HuH-7 (cell line): Measurements from ENCODE around the gene DUS2.
"Not testable (repeated sequence)": the region's sequence is repeated elsewhere in the genome, so short reads cannot be mapped to it uniquely, and the experiment has no call there.

Experiments used
- DNase-seq: peaks from one replicate; pipeline ENCODE4 v3.0.0; 2011; ENCODE audit warnings: low spot score

DUS2 gene

DNA sequence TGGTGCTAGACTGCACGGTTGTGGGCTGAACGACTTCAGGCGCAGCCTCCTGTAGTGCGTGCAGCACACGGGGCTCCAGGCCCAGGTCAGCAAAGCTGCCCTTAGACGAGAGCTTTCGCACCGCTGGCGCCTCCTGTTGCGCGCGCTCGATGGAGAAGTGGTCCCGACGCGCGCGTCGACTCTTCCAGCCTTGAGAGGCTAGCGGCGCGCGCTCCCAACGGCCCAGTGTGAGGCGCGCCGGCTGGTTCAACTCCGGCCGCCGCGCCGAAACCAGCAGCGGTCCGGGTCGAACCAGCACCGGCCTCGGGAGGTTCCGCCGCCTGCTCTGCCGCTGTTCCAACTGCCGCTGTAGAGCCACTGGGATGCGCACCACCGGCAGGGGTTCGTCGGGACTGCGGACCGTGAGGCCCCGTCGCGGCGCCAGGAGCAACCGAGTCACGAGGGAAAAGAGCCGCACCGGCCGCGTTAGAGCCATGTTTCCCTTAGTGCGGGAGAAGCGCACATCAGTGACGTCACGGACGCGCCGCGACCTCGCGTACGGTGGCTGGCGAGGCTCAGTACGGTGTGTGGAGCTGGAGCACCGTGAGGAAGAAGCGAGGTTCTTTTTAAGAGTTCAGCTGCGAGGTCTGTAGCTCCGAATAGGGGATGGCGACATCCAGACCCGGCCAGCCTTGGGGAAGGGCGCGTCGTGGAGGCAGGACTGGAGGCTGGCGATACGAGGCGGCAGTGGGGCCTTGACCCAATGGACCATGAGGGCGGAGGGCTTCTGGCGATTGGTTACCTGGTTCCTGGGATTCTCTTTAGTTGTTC, at the start of gene DUS2, which contains the start of gene DDX28:
TSS of gene DUS2 (plus strand) at position 557 of the 810 bp plus-strand sequence. CDS start 14,740 bp downstream, outside the sequence.
TSS of gene DDX28 (minus strand) at position 505 of the 810 bp plus-strand sequence. CDS start at position 475, 30 bp downstream.
- peak; percentile 90 for DNase-seq

DNA sequence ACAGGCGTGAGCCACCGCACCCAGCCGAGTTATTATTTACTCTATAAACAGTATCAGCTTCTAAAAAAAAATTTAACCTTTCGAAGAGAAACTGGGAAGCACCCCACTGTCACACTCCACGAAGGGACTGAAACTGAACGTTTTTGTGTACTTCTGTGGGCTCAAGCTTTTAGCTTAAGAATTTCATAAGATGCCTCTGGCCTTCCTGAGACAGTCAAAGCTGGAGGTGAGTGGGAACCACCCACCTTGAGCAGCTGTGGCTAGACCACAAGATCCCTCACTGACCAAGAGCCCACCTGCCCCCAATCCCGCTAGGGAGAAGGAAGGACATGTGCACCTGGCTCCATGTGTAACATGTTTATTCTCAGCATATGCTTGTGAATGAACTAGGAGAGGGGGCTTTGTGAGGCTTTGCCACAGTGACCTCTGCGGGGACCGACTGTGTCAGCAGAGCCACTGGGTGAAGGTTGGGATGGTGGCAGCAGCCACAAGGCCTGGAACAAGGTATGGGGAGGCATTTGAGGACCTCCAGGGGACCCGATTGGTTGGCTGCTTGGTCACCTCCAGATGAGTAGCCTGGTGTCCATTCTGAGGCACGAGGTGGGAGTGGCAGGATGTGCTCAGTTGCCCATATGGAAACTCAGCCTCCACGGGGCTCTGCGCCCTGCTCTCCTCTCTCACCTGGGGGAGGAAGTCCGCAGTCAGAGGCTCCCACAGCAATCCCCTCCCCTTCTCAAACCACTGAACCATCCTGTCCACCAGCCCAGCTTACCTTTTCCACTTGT, 47.6 kb upstream of the DUS2 start:
- DNase-seq: no peak

DNA sequence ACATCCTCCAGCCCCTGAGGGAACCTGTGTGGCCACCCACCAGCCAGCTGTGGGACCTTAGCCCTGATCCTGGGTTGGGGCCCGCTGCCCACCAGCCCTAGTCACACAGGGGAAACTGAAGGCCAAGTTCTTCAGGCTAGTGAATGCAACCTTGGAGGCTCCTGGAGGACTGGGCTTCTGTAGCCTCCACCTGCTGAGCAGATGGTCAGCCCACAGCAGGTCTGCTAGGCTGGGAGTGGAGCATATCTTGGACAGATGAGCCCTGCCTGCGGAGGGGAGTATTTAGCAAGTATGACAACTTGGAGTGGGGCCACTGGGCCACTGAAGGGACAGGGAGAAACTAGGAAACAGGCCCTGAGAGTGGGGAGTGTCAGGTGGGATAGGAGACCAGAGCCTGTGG, 46.9 kb upstream of the DUS2 start:
- DNase-seq: no peak

DNA sequence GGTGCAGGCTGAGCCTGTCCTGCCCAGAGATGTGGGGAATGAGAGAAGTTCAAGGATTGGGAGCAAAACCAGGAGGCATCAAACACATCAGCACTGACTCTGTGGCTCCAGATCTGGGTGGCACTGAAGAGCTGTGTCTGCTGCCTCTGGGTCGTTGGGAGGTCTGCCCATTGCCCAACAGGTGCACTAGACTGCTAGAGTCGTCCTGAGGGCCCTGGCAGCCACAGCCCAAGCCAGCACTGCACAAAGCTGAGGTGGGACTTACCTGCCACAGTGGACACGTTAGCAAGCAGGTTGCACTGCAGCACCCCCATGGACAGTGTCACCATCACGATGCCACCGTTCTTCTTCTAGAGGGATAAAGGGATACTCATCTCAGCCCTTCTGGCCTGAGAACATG, 46.1 kb upstream of the DUS2 start:
- no peak for DNase-seq

DNA sequence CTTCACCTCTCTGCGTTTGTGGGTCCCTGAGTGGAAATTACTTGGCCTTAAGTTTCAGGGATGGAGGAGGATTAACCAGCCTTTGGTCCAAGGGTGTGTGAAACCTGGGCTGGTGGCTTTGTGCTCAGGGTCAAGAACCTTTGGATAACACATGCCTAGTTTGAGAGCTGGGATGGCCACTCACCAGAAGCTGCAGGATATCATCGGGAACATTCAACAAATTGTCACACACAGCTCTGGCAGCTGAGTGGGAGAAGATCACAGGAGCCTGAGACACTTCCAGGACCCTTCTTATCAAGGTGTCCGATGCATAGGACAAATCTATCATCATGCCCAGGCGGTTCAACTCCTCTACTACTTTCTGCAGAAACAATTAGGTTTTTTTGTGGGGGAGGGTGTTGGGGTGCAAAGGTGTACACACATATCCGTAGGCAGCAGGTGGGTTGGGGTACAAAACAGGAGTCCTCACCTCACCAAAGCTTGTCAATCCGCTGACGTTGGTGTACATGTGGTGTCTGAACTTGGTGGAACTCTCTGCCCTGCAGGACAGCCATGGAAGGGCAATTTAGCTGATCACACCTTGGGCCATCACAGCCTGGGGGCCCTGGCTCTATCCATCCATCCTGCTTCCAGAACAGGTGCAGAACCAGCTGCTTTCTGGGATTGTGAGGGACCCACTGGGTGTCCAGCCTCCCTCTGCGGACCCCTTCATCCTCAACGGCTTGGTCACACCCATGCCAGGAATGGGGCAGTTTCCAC, 45.4 kb upstream of the DUS2 start:
- no peak for DNase-seq

DNA sequence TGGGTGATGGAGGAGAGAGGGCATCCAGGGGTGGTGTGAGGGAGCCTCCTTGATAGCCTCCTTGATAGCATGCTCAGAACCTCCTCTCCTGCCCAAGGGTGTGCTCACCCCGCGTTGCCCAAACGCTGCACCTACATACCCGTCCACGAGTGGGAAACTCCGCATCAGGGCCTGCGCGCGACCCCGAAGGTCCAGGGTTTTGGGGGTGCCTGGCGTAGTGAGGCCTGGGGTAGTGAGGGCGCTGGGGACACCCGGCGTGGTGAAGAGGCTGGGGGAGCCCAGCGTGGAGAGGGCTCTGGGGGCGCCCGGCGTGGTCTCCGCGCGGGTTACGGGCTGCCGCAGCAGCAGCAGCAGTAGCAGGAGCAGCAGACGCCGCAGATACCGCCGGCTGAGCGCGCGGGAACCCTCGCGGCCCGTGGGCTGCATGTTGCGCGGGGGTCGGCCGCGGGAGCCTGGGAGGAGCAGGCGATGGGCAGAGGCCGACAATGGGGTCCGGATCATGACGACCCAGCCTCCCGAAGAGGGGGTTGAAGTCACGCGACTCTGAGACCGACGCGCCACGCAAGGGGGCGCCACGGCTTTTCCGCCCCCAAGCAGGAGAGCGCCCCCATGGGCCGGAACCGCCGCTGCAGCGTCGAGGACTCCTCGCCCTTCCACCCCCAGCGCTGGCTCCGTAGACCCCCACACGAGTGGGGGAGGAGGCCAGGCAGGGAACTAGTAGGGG, 43.0 kb upstream of the DUS2 start, which contains the start of gene DPEP3:
TSS of gene DPEP3 (minus strand) at position 545 of the 724 bp plus-strand sequence. CDS start at position 426, 119 bp downstream.
- no peak for DNase-seq

DNA sequence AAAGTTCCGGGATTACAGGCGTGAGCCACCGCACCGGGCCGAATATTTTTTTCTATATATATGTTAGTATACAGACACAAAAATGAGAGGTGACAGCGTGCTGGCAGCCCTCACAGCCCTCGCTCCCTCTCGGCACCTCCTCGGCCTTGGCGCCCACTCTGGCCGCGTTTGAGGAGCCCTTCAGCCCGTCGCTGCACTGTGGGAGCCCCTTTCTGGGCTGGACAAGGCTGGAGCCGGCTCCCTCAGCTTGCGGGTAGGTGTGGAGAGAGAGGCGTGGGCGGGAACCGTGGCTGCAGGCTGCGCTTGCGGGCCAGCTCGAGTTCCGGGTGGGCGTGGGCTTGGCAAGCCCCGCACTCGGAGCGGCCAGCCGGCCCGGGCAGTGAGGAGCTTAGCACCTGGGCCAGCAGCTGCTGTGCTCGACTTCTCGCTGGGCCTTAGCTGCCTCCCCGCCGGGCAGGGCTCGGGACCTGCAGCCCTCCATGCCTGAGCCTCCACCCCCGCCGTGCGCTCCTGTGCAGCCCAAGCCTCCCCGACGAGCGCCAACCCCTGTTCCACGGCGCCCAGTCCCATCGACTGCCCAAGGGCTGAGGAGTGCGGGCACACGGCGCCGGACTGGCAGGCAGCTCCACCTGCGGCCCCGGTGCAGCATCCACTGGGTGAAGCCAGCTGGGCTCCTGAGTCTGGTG, 40.9 kb upstream of the DUS2 start:
- DNase-seq: no peak

DNA sequence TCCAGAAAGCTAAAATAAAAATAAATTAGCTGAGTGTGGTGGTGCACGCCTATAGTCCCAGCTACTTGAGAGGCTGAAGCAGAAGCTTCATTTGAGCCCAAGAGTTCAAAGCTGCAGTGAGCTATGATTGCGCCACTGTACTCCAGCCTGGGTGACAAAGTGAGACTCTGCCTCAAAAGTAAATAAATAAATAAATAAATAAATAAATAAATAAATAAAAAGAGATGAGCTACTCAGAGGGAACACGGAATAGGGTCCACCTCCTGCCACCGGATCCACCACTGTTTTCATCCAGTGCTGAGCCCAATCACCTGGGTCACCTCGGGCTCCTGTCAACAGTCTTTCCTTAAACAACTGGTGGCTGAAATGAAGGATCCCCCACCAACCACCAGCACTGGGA, 36.1 kb upstream of the DUS2 start:
- DNase-seq: no peak

DNA sequence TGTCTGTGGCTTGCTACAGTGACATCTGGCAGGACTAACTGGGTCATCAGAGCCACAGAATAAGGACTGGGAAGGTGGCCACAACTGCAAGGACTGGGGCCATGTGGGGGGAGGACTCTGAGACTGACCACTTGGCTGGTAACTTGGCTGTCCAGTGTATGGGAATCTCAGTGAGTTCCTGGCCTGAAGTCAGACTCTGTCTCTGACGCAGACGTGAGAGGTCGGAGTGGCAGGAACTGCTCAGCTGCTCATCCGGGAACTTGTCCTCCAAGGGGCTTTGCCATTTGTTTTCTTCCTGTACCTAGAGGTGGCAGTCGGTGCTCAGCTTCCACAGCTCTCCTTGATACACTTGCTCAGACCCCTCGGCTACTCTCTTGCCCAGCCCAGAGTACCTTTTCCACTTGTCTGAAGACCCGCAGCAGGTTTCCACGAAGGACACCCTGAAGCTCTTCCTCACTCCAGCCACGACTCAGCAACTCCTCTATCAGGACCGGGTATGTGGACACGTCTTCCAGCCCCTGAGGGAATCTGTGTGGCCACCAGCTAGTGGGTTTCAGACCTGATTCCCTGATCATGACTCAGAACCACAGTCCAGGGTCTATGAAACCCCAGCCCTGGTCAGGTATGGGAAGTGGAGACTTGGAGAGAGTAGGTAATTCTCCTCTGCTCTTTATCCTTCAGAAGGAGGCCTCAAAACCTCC, 35.5 kb upstream of the DUS2 start:
- DNase-seq: no peak

DNA sequence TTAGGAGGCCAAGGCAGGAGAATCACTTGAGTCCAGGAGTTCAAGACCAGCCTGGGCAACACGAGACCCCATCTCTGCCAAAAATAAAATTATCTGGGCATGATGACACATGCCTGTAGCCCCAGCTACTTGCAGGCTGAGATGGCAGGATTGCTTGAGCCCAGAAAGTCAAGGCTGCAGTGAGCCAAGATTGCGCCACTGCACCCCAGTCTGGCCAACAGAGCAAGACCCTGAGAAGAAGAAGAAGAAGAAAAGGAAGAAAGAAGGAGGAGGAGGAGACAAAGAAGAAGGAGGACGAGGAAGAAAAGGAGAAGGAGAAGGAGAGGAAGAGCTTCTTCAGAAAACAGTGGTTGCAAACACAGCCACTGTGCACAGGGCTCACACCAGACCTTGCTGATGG, 34.4 kb upstream of the DUS2 start:
- DNase-seq: no peak

DNA sequence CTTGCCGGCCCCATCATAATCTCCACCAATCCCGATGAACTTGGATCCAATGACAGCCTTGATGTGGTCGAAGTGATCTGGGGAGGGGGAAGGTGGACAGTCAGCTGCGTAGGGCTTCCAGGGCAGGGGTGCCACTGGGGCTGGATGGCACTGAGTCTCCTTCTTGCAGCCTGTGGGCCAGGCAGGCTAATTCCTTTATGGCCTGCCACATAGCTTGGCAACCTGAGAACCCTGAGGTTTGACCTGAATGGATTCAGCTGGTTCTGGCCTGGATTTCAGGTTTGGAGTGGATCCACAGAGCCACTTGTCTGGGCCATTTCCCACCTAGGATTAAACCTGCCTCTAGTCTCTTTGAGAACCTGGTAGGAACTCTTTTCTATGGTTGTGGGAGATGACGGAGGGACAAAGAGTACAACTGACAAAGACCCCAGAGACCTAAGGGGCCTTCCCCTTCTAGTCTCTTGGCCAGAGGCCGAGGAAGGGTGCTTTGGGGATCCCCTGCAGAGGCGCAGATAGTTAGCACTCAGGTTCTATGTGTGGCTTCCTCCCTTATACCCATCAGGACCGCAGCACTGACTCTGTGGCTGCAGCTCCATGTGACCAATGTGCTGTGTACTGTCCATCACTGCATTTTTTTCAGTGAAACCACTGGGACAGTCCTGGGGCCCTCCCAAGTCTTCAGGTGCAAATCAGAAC, 33.6 kb upstream of the DUS2 start:
- no peak for DNase-seq

DNA sequence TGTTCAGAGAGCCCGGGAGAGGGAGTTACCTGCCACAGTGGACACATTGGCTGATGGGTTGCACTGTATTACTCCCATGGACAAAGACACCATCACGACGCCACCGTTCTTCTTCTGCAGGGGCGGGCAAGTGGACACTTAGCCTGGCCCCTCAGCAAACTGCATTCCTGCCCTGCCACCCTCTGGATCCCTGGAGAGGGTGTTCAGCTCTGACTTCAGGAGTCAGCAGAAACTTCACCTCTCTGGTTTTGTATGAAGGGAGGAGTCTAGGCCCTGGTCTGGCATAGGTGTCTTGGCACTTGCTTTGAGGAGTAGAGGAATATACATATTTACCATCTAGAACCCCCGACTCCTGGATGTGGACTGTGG, 33.1 kb upstream of the DUS2 start:
- DNase-seq: no peak

DNA sequence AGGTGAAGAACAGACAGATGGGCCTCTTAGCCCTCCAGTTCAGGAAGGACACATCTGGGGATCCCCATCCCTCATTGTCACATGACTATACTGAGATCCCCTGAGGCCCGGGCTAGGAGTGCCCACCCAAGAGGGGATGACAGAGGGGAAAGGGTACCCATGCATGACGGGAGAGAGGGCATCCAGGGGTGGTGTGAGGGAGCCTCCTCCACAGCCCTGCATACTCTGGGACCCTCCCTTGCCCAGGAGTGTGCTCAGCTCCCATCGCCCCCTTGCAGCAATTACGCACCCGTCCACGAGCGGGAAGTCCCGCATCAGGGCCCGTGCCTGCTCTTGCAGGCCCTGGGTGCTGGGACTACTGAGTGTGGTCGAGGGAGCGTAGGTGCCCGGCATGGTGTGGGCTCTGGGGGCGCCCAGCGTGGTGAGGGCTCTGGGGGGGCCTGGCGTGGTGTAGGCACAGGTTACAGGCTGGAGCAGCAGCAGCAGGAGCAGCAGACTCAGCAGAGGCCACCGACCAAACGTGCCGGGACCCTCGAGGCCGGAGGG, 30.4 kb upstream of the DUS2 start:
- no peak for DNase-seq

DNA sequence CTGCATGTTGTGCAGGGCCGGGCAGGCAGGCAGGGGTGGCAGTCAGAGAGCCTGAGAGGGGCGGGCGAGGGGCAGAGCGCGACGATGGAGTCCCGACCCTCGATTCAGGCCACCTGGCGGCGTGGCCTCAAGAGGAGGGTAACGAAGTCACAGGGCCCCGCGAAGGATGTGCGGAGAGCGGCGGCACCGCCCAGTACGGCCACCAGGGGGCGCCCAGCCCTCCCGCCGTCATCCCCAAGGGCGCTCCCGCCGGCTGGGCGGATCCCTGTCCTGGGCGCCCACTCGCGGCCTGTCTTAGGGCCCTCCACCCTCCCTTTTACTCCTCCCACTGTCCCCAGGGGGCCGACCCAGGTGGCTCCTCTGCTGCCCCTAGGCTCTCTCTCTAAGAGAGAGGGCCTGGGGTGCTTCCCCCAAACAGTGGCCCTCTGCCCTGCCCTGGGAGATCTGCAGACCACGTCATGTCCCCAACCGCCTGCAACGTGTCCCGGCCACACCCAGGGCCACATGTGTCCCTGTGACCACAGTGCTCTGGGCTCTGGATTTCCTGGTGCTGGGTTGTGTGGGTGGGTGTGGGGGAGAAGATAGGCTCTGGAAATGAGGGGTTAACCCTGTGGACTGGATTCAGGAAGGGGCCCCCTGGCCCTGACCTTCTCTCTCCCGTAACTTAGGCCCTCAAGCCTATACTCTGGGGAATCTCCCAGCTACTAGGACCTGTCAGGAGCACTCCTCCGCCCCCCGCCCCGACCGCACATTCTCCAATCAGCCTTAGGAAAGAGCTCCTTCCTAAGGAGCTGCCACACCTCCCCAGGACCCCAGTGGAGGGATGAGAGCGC, 29.7 kb upstream of the DUS2 start:
- peak; percentile 95 for DNase-seq

DNA sequence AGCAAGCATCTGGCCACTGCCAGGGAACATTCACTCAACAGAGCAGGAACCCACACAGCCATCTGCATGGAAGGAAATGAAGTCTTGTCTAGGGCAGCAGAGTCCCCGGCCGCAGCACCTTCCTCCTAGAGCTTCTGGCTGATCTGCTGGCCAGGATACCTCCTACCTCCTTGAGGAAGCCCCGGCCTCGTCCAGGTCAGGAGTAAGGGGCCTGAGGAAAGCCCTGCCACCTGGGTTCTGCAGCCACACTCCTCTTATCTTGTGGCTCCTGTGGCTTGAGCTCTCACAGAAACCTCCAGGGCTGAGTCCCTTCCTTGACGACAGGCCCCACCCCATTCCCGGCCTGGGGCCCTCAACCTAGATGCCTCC, 29.1 kb upstream of the DUS2 start:
- not testable (repeated sequence) for DNase-seq

DNA sequence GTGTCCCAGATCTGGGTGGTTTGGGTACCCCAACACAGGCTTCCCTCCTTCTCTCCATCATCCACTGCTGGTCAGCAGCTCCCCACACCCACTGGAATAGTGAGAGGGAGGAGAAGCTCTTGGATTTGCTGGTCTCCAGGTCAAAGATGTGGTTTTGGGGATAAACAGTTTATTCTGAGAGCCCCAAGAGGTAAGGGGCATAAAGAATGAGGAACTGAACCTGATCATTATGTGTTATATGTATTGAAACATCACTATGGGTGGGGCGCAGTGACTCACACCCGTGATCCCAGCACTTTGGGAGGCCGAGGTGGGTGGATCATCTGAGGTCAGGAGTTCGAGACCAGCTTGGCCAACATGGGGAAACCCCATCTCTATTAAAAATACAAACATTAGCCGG, 27.7 kb upstream of the DUS2 start:
- DNase-seq: no peak

DNA sequence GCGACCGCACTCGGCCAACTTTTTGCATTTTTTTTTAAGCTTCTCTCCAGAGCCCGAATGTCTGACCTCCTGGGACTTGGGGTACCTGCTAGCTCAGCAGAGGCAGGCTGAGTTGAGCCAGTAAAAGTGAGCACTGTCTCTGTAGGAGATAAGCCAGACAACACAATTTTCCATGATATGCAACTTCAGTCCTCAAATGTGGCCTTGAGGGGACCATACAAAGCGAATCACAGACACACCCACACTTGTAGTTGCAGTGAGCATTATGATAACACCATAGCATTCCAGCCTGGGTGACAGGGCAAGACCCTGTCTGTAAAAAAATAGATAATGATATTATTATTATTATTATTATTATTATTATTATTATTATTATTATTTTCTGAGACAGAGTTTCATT, 26.4 kb upstream of the DUS2 start:
- DNase-seq: no peak

DNA sequence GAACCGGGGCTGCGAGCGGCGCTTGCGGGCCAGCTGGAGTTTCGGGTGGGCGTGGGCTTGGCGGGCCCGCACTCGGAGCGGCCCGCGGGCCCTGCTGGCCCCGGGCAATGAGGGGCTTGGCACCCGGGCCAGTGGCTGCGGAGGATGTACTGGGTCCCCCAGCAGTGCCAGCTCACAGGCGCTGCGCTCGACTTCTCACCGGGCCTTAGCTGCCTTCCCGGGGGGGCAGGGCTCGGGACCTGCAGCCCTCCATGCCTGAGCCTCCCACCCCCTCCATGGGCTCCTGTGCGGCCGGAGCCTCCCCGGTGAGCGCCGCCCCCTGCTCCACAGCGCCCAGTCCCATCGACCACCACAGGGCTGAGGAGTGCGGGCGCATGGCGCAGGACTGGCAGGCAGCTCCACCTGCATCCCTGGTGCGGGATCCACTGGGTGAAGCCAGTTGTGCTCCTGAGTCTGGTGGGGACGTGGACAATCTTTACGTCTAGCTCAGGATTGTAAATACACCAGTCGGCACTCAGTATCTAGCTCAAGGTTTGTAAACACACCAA, 24.8 kb upstream of the DUS2 start:
- DNase-seq: not testable (repeated sequence)
